ENCODE data around the gene RERE.
A peak's percentile ranks its signal among the peaks of the same experiment; 100 is the strongest.

RERE gene

GRCh38 chr1:8524627-8525157, 292.7 kb downstream of the RERE start:
- no peak for DNase-seq (ENCODE audit: low read depth)
- H3K4me3 ChIP-seq (ENCODE audit: low read depth, low read length): peak overlapping the region; percentile 55
- TF ChIP-seq CTCF (IDR thresholded peaks at IDR 0.05; ENCODE audit: control insufficient read depth, extremely low read depth, insufficient read depth): no peak

GRCh38 chr1:8523666-8524206, 293.7 kb downstream of the RERE start:
- no peak for DNase-seq (ENCODE audit: low read depth)
- no peak for TF ChIP-seq CTCF (IDR thresholded peaks at IDR 0.05; ENCODE audit: control insufficient read depth, extremely low read depth, insufficient read depth)
- no peak overlapping the region for H3K4me3 ChIP-seq (ENCODE audit: low read depth, low read length)

GRCh38 chr1:8520483-8520966, 296.9 kb downstream of the RERE start:
- no peak overlapping the region for H3K4me3 ChIP-seq (ENCODE audit: low read depth, low read length)
- DNase-seq (ENCODE audit: low read depth): no peak
- no peak for TF ChIP-seq CTCF (IDR thresholded peaks at IDR 0.05; ENCODE audit: control insufficient read depth, extremely low read depth, insufficient read depth)

- TF ChIP-seq CTCF (IDR thresholded peaks at IDR 0.05; ENCODE audit: control insufficient read depth, extremely low read depth, insufficient read depth): no peak
- DNase-seq (ENCODE audit: low read depth): no peak
- H3K4me3 ChIP-seq (ENCODE audit: low read depth, low read length): no peak overlapping the region
Observed at GRCh38 chr1:8519167-8519566, 298.3 kb downstream of the RERE start.

- no peak for TF ChIP-seq CTCF (IDR thresholded peaks at IDR 0.05; ENCODE audit: control insufficient read depth, extremely low read depth, insufficient read depth)
- DNase-seq (ENCODE audit: low read depth): no peak
- no peak overlapping the region for H3K4me3 ChIP-seq (ENCODE audit: low read depth, low read length)
Observed at GRCh38 chr1:8518490-8518801, 299.0 kb downstream of the RERE start.

- TF ChIP-seq CTCF (IDR thresholded peaks at IDR 0.05; ENCODE audit: control insufficient read depth, extremely low read depth, insufficient read depth): no peak
- no peak for DNase-seq (ENCODE audit: low read depth)
- H3K4me3 ChIP-seq (ENCODE audit: low read depth, low read length): no peak overlapping the region
Observed at GRCh38 chr1:8517661-8518489, 299.6 kb downstream of the RERE start.
